ENCODE results near the gene MAPK1. TPM values are rescaled to one million over a fixed set of nuclear protein-coding genes. Genes with fewer than 3 reads are reported as not detected.

Gene MAPK1
- total and polyA plus RNA-seq, 2 donors (not counting 3 experiments of a cell fraction or from before 2014, with no cell fraction given), result 50.9 to 163 TPM

DNA sequence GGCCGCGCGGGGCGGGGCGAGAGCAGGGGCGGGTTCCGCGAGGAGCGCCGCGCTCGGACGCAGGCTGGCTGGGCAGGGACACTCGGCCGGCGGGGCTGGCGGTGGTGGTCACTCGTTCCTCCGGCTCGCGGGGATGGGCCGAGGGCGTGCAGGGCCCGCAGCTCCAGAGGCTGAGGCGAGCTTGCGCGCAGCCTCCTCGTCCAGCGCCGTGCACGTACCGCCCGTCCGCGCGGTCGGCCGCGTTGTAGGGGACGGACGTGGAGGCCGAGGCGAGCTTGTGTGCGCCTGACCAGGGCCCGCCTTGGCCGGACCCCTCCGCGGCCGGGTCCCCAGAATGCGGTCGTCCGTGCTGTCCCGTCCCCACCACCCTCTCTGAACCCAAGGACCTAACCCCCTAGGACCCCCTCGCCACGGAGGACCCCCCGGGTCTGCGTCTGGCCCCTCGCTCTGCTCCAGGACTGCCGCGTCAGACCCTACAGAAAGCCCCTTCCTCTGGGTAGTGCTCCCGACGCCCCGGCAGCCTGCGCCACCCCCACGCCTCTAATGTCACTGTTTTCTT lies 131.3 kb downstream of the MAPK1 start:
- Histone ChIP-seq H3K36me3 (ENCODE audit: control insufficient read depth in 2 of 2, extremely low read depth in 1 of 2, insufficient read depth in 2 of 2, low read length in 2 of 2) (no peaks in the 10 kb centered on the region), H3K4me1 (ENCODE audit: control insufficient read depth, extremely low read depth, insufficient read depth, low read length) (peaks cover 7% of the 10 kb centered on the region), H2AFZ (ENCODE audit: low read depth, low read length) (peak overlapping the region; percentile 89), H3K4me2 (ENCODE audit: insufficient read depth, low read length) (peak overlapping the region; percentile 54), H3K27me3 (ENCODE audit: control insufficient read depth in 2 of 2, insufficient read depth in 2 of 2, low read length in 2 of 2) (peaks cover under 1 to 7% of the 10 kb centered on the region in 2 experiments), H3K9me3 (replicated peaks; ENCODE audit: control insufficient read depth, insufficient read depth, low read length) (no peaks in the 10 kb centered on the region), H3K4me3 (replicated peaks in 1 of 3; ENCODE audit: insufficient read depth in 1 of 3, low read depth in 1 of 3, low read length in 3 of 3) (peak overlapping the region in 2 of 3 experiments; percentile 19 to 48), H3K79me2 (ENCODE audit: control insufficient read depth, insufficient read depth, low read length) (no peaks in the 10 kb centered on the region), H3K9ac (replicated peaks; ENCODE audit: extremely low read depth, insufficient read depth, low read length) (no peak overlapping the region), H3K27ac (ENCODE audit: insufficient read depth, low read depth, low read length) (no peak overlapping the region), H4K20me1 (replicated peaks; ENCODE audit: control insufficient read depth, extremely low read depth, insufficient read depth, low read length) (no peaks in the 10 kb centered on the region), H3K9me1 (replicated peaks; ENCODE audit: control insufficient read depth, extremely low read depth, insufficient read depth, low read length) (no peaks in the 10 kb centered on the region)
- DNase-seq (ENCODE audit: low read depth, low spot score) (no peak), FAIRE-seq (no peak)
- dilution Hi-C loops (cut with MboI; ENCODE audit: extremely low pct_ligation_motif_present, low sequenced_read_pairs) (no loop called here), intact Hi-C loops (cut with micrococcal nuclease) (loop anchor here (2.0 to 5.0 kb wide), 2 partner anchors 131 to 207 kb away; partner anchors contain the start of gene MAPK1)
- POLR2A ChIA-PET, result interaction anchor here (0.7 to 1.4 kb wide), 7 partner anchors 12 to 139 kb away, joined by 3 to 5 read pairs (median 3); no protein-coding TSS in a partner anchor
- TF ChIP-seq MYC (IDR thresholded peaks at IDR 0.05; ENCODE audit: low read depth, low read length), result no peak
- no peak for TF ChIP-seq GATA2 (IDR thresholded peaks at IDR 0.05; ENCODE audit: insufficient read depth, insufficient read length, low read depth, low read length)
- no peak for TF ChIP-seq FOS (IDR thresholded peaks at IDR 0.05; ENCODE audit: borderline replicate concordance, insufficient read depth, low read length)
- TF ChIP-seq JUN (IDR thresholded peaks at IDR 0.05; ENCODE audit: borderline replicate concordance, insufficient read depth, insufficient read length, low read depth), result no peak
- TF ChIP-seq, protein P1, sequence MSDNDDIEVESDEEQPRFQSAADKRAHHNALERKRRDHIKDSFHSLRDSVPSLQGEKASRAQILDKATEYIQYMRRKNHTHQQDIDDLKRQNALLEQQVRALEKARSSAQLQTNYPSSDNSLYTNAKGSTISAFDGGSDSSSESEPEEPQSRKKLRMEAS (IDR thresholded peaks at IDR 0.05; ENCODE audit: insufficient read depth, insufficient read length), result no peak
- no peak for TF ChIP-seq POLR2AphosphoS5 (IDR thresholded peaks at IDR 0.05; ENCODE audit: insufficient read depth, low read depth, low read length)
- no peak for TF ChIP-seq POLR2A (IDR thresholded peaks at IDR 0.05; ENCODE audit: low read depth, low read length)
- no peak for TF ChIP-seq EZH2 (IDR thresholded peaks at IDR 0.05; ENCODE audit: borderline replicate concordance, low read depth, low read length, severe bottlenecking)
- TF ChIP-seq, protein P2, sequence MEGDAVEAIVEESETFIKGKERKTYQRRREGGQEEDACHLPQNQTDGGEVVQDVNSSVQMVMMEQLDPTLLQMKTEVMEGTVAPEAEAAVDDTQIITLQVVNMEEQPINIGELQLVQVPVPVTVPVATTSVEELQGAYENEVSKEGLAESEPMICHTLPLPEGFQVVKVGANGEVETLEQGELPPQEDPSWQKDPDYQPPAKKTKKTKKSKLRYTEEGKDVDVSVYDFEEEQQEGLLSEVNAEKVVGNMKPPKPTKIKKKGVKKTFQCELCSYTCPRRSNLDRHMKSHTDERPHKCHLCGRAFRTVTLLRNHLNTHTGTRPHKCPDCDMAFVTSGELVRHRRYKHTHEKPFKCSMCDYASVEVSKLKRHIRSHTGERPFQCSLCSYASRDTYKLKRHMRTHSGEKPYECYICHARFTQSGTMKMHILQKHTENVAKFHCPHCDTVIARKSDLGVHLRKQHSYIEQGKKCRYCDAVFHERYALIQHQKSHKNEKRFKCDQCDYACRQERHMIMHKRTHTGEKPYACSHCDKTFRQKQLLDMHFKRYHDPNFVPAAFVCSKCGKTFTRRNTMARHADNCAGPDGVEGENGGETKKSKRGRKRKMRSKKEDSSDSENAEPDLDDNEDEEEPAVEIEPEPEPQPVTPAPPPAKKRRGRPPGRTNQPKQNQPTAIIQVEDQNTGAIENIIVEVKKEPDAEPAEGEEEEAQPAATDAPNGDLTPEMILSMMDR (IDR thresholded peaks at IDR 0.05; ENCODE audit: extremely low read depth in 1 of 2, insufficient read depth in 1 of 2, low read depth in 1 of 2, low read length in 2 of 2), result no peak
- no TSS peak for BruUV-seq (replicated peaks)
- CTCF ChIA-PET, result interaction anchor here (0.7 kb wide), 1 partner anchor 29 kb away, joined by 3 read pairs; no protein-coding TSS in a partner anchor

Data from endothelial cell of umbilical vein (primary cell).